HUES6 (cell line): ENCODE results near the gene TBCD.

Experiments
- H3K27ac ChIP-seq: 2 replicates; pipeline ENCODE4 v1.7.0; 2013; ENCODE audit warnings: low read depth, mild to moderate bottlenecking, low read length, inconsistent platforms
- H3K27me3 ChIP-seq: 2 replicates; pipeline ENCODE4 v1.6.1; 2013; ENCODE audit warnings: low read length; ENCODE audit not compliant: control insufficient read depth, insufficient read depth
- H3K36me3 ChIP-seq: 2 replicates; pipeline ENCODE4 v1.6.1; 2013; ENCODE audit warnings: low read length; ENCODE audit not compliant: control insufficient read depth, insufficient read depth
- H3K4me1 ChIP-seq: 2 replicates; pipeline ENCODE4 v1.6.1; 2013; ENCODE audit warnings: low read length; ENCODE audit not compliant: control insufficient read depth, insufficient read depth
- H3K4me3 ChIP-seq: 2 replicates; pipeline ENCODE4 v1.5.1; 2013; ENCODE audit warnings: low read depth, low read length
- H3K9ac ChIP-seq: one replicate; pipeline ENCODE4 v1.6.1; 2013; ENCODE audit warnings: mild to moderate bottlenecking, low read length
- H3K9me3 ChIP-seq: 2 replicates; pipeline ENCODE4 v1.6.1; 2013; ENCODE audit warnings: low read depth, low read length; ENCODE audit not compliant: control insufficient read depth, insufficient read depth

The TBCD gene

GRCh38 chr17:82849076-82849945 lies 97.4 kb downstream of the TBCD start:
- H3K36me3 ChIP-seq: peaks cover 47% of the 10 kb centered on the region
- peaks cover under 1% of the 10 kb centered on the region; the same call in 1 of the 2 replicates for H3K4me1 ChIP-seq
- H3K9me3 ChIP-seq: peaks cover 7% of the 10 kb centered on the region; the same call in 1 of the 2 replicates
- no peak overlapping the region for H3K4me3 ChIP-seq
- no peak overlapping the region for H3K27ac ChIP-seq
- H3K9ac ChIP-seq: no peak overlapping the region
- no peaks in the 10 kb centered on the region for H3K27me3 ChIP-seq

- peaks cover 7% of the 10 kb centered on the region; the same call in 1 of the 2 replicates for H3K9me3 ChIP-seq
- no peaks in the 10 kb centered on the region for H3K27me3 ChIP-seq
- no peak overlapping the region for H3K9ac ChIP-seq
- H3K27ac ChIP-seq: no peak overlapping the region
- H3K4me3 ChIP-seq: no peak overlapping the region
- no peaks in the 10 kb centered on the region for H3K4me1 ChIP-seq
- H3K36me3 ChIP-seq: peaks cover 41% of the 10 kb centered on the region
These were observed 99.5 kb downstream of the TBCD start for GRCh38 chr17:82851381-82851780.

- H3K36me3 ChIP-seq: peaks cover 33% of the 10 kb centered on the region
- no peak overlapping the region for H3K4me3 ChIP-seq
- no peak overlapping the region for H3K27ac ChIP-seq
These were observed 102.4 kb downstream of the TBCD start for GRCh38 chr17:82854226-82854625.

GRCh38 chr17:82856361-82856760 lies 104.5 kb downstream of the TBCD start:
- H3K27ac ChIP-seq: no peak overlapping the region
- peaks cover 23% of the 10 kb centered on the region for H3K36me3 ChIP-seq
- no peaks in the 10 kb centered on the region for H3K27me3 ChIP-seq
- H3K9ac ChIP-seq: no peak overlapping the region
- H3K4me3 ChIP-seq: no peak overlapping the region
- H3K9me3 ChIP-seq: no peaks in the 10 kb centered on the region
- H3K4me1 ChIP-seq: peaks cover 22% of the 10 kb centered on the region; the same call in 1 of the 2 replicates

More at GRCh38 chr17:82854226-82854625, 102.4 kb downstream of the TBCD start:
- Histone ChIP-seq H3K4me1 (peaks cover 7% of the 10 kb centered on the region; the same call in 1 of the 2 replicates), H3K9ac (no peak overlapping the region), H3K27me3 (no peaks in the 10 kb centered on the region), H3K9me3 (peaks cover 7% of the 10 kb centered on the region; the same call in 1 of the 2 replicates)

GRCh38 chr17:82858376-82859126 lies 106.7 kb downstream of the TBCD start:
- Histone ChIP-seq H3K9ac (no peak overlapping the region), H3K27me3 (no peaks in the 10 kb centered on the region), H3K4me3 (no peak overlapping the region), H3K9me3 (no peaks in the 10 kb centered on the region), H3K27ac (peak overlapping the region; percentile 54; the same call in 1 of the 2 replicates), H3K4me1 (peaks cover 31% of the 10 kb centered on the region; the same call in 1 of the 2 replicates), H3K36me3 (peaks cover 18% of the 10 kb centered on the region)

- Histone ChIP-seq H3K27ac (peak overlapping the region; percentile 23; the same call in 1 of the 2 replicates), H3K9me3 (no peaks in the 10 kb centered on the region), H3K4me1 (peaks cover 40% of the 10 kb centered on the region; the same call in 1 of the 2 replicates), H3K4me3 (no peak overlapping the region), H3K9ac (peak overlapping the region; percentile 24), H3K36me3 (peaks cover 8% of the 10 kb centered on the region), H3K27me3 (no peaks in the 10 kb centered on the region)
These were observed 107.9 kb downstream of the TBCD start for GRCh38 chr17:82859431-82860403.

- H3K9ac ChIP-seq: no peak overlapping the region
- H3K4me1 ChIP-seq: peaks cover 40% of the 10 kb centered on the region; the same call in 1 of the 2 replicates
- H3K36me3 ChIP-seq: peaks cover 6% of the 10 kb centered on the region; the same call in 1 of the 2 replicates
- H3K27ac ChIP-seq: no peak overlapping the region
- H3K4me3 ChIP-seq: no peak overlapping the region
- no peaks in the 10 kb centered on the region for H3K9me3 ChIP-seq
- H3K27me3 ChIP-seq: no peaks in the 10 kb centered on the region
These were observed 108.9 kb downstream of the TBCD start for GRCh38 chr17:82860606-82861392.

- Histone ChIP-seq H3K27me3 (no peaks in the 10 kb centered on the region), H3K4me1 (peaks cover 41% of the 10 kb centered on the region; the same call in 1 of the 2 replicates), H3K9me3 (no peaks in the 10 kb centered on the region), H3K36me3 (peaks cover 7% of the 10 kb centered on the region; the same call in 1 of the 2 replicates), H3K4me3 (no peak overlapping the region), H3K9ac (no peak overlapping the region), H3K27ac (no peak overlapping the region)
These were observed 109.5 kb downstream of the TBCD start for GRCh38 chr17:82861393-82861775.

- Histone ChIP-seq H3K4me3 (no peak overlapping the region), H3K9me3 (no peaks in the 10 kb centered on the region), H3K36me3 (peaks cover 13% of the 10 kb centered on the region; the same call in 1 of the 2 replicates), H3K4me1 (peaks cover 44% of the 10 kb centered on the region; the same call in 1 of the 2 replicates), H3K27ac (0 out of 2 replicates have a peak overlapping the region, but pooled peaks have one; percentile 6), H3K9ac (no peak overlapping the region), H3K27me3 (no peaks in the 10 kb centered on the region)
These were observed 110.3 kb downstream of the TBCD start for GRCh38 chr17:82862191-82862590.
